ENCODE data around the gene ASCL2. TPM values are rescaled to one million over a fixed set of nuclear protein-coding genes. Genes with fewer than 3 reads are reported as not detected.

Gene ASCL2
- total RNA-seq, 1 experiment from 2014 or later, result not detected

- Mint-ChIP-seq H3K4me1 (ENCODE audit: insufficient read depth, unreplicated experiment) (peaks cover 7% of the 10 kb centered on the region), H3K4me3 (ENCODE audit: unreplicated experiment) (no peak overlapping the region), H3K27ac (ENCODE audit: low read depth, unreplicated experiment) (no peak overlapping the region), H3K27me3 (ENCODE audit: insufficient read depth, unreplicated experiment) (no peaks in the 10 kb centered on the region), H3K9me3 (ENCODE audit: unreplicated experiment) (no peaks in the 10 kb centered on the region), H3K36me3 (ENCODE audit: insufficient read depth, unreplicated experiment) (no peaks in the 10 kb centered on the region)
- BruUV-seq (replicated peaks), result no TSS peak
- ChIA-PET CTCF (interaction anchor here (0.6 to 10.6 kb wide), 3 partner anchors 69 to 113 kb away, joined by 3 to 240 read pairs (median 3); partner anchors contain the start of gene TSSC4), POLR2A (no interaction called here)
- no peak for DNase-seq (ENCODE audit: unreplicated experiment)
- intact Hi-C loops (cut with micrococcal nuclease), result no loop called here
- TF ChIP-seq, protein P1, sequence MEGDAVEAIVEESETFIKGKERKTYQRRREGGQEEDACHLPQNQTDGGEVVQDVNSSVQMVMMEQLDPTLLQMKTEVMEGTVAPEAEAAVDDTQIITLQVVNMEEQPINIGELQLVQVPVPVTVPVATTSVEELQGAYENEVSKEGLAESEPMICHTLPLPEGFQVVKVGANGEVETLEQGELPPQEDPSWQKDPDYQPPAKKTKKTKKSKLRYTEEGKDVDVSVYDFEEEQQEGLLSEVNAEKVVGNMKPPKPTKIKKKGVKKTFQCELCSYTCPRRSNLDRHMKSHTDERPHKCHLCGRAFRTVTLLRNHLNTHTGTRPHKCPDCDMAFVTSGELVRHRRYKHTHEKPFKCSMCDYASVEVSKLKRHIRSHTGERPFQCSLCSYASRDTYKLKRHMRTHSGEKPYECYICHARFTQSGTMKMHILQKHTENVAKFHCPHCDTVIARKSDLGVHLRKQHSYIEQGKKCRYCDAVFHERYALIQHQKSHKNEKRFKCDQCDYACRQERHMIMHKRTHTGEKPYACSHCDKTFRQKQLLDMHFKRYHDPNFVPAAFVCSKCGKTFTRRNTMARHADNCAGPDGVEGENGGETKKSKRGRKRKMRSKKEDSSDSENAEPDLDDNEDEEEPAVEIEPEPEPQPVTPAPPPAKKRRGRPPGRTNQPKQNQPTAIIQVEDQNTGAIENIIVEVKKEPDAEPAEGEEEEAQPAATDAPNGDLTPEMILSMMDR (IDR thresholded peaks at IDR 0.05; ENCODE audit: unreplicated experiment), result no peak
These were observed 37.3 kb upstream of the ASCL2 start for GRCh38 chr11:2307501-2308331.

- no peaks in the 10 kb centered on the region for H3K36me3 Mint-ChIP-seq (ENCODE audit: insufficient read depth, unreplicated experiment)
- intact Hi-C loops (cut with micrococcal nuclease), result no loop called here
- TF ChIP-seq, protein P1 (IDR thresholded peaks at IDR 0.05; ENCODE audit: unreplicated experiment), result no peak
- ChIA-PET POLR2A (interaction anchor here (3.1 kb wide), 1 partner anchor 114 kb away, joined by 14 read pairs; no protein-coding TSS in a partner anchor), CTCF (interaction anchor here (0.6 to 10.6 kb wide), 9 partner anchors 16 to 224 kb away, joined by 3 to 240 read pairs (median 9); partner anchors contain the start of gene TSSC4)
- H3K4me1 Mint-ChIP-seq (ENCODE audit: insufficient read depth, unreplicated experiment), result peaks cover 7% of the 10 kb centered on the region
- H3K27ac Mint-ChIP-seq (ENCODE audit: low read depth, unreplicated experiment), result no peak overlapping the region
- no peak overlapping the region for H3K4me3 Mint-ChIP-seq (ENCODE audit: unreplicated experiment)
- H3K9me3 Mint-ChIP-seq (ENCODE audit: unreplicated experiment), result no peaks in the 10 kb centered on the region
- BruUV-seq (replicated peaks), result no TSS peak
- H3K27me3 Mint-ChIP-seq (ENCODE audit: insufficient read depth, unreplicated experiment), result no peaks in the 10 kb centered on the region
- DNase-seq (ENCODE audit: unreplicated experiment), result no peak
These were observed 36.6 kb upstream of the ASCL2 start for GRCh38 chr11:2306877-2307500.

DNA sequence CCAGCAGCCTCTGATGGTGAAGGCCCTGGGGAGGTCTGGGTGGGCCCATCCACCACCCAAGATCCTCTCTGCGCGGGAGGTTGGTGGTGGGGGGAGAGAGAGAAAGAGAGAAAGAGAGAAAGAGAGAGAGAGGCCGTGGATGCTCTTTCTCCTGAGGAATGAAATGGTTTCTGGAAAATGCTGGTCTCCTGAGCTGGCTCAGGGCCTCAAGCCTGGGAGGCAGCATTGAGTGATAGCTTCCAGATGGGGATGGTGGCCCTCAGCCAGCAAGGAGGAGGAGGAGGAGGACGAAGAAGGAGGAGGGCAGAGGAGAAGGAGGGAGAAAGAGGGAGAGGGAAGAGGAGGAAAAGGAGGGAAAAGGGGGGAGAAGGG lies 36.0 kb upstream of the ASCL2 start:
- no TSS peak for BruUV-seq (replicated peaks)
- H3K4me3 Mint-ChIP-seq (ENCODE audit: unreplicated experiment), result no peak overlapping the region
- intact Hi-C loops (cut with micrococcal nuclease), result no loop called here
- POLR2A ChIA-PET, result interaction anchor here (1.0 to 3.1 kb wide), 2 partner anchors 72 to 114 kb away, joined by 3 to 14 read pairs; no protein-coding TSS in a partner anchor
- H3K4me1 Mint-ChIP-seq (ENCODE audit: insufficient read depth, unreplicated experiment), result peaks cover 7% of the 10 kb centered on the region
- peak overlapping the region; percentile 39 for H3K27ac Mint-ChIP-seq (ENCODE audit: low read depth, unreplicated experiment)
- H3K27me3 Mint-ChIP-seq (ENCODE audit: insufficient read depth, unreplicated experiment), result no peaks in the 10 kb centered on the region
- no peak for DNase-seq (ENCODE audit: unreplicated experiment)
- no peaks in the 10 kb centered on the region for H3K36me3 Mint-ChIP-seq (ENCODE audit: insufficient read depth, unreplicated experiment)
- TF ChIP-seq, protein P1 (IDR thresholded peaks at IDR 0.05; ENCODE audit: unreplicated experiment), result no peak
- CTCF ChIA-PET, result interaction anchor here (0.6 to 10.6 kb wide), 12 partner anchors 16 to 581 kb away, joined by 3 to 240 read pairs (median 9); no protein-coding TSS in a partner anchor
- H3K9me3 Mint-ChIP-seq (ENCODE audit: unreplicated experiment), result no peaks in the 10 kb centered on the region

All from MCF 10A (cell line).